ENCODE results near the gene GNAI3.

Gene GNAI3

DNA sequence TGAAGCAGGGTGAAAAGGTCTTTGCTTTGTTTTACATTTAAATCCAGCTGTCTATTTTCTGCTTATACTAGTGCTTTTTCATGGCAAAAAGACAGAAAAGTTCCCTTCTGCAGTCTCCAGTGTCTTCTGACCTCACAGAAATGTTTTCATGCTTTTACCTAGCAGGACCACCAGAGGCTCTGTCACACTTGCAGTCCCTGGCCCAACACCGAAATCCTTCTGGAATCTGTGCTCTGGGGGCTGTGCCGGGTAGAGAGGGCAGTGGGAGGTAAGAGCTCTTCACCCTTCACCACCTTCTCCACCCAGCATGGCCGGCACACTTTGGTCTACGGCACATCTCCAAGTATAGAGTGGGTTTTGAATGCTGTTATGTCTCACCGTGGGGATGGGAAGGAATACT, 50.2 kb downstream of the GNAI3 start:
- DNase-seq: no peak

DNA sequence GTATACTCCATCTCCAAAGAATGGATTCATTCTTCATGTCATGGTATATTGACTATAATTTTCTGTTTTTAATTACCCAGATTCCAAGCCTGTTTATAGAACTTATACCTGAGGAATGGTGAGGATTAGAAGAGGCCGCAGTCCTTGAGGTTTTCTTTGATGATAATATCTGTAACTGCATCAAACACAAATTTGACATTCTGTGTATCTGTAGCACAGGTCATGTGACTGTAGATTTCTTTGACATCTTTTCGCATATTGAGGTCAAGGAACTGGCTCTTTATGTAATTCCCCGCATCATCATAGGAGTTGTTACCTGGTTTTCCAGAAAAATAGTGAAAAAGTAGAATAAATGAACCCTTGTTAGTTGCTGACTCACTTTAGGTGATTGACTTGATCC, 54.8 kb downstream of the GNAI3 start:
- DNase-seq: no peak

DNA sequence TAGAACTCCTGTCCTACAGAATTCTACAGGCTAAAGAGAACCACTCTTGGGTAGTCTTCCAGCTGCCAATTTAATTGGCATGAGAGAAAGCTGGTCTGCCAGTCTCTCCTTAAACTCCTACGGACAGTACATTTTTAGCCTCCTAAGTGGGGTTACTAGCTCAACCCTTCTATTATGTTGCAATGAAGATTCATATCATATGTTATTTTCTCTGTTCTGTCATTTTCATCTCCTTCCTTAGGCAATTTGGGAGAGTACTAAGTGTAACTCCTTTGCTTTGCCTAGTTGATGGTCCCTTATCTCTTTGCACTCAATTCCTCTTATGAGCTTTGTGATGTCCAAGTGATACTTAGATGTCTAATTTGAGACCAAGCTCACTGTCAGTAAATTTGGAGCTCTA, 57.0 kb downstream of the GNAI3 start:
- no peak for DNase-seq

DNA sequence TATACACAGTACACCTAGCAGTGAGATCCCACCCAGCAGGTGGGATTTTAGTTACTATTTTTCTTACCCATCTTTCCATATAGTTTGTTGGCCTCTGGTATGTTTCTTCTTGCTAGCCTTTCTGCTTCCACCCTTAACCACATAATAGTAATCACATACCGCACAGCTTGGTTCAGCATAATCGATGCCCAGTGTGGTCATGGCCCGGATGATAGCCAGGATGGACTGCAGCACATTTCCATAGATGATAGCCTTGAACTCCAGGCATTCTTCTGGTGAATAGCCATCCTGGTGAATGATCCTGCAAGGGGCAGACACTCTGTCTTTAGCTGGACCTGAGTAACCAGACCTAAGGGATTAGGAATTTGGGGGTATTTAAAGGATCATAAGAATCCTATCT, 61.5 kb downstream of the GNAI3 start:
- DNase-seq: no peak

DNA sequence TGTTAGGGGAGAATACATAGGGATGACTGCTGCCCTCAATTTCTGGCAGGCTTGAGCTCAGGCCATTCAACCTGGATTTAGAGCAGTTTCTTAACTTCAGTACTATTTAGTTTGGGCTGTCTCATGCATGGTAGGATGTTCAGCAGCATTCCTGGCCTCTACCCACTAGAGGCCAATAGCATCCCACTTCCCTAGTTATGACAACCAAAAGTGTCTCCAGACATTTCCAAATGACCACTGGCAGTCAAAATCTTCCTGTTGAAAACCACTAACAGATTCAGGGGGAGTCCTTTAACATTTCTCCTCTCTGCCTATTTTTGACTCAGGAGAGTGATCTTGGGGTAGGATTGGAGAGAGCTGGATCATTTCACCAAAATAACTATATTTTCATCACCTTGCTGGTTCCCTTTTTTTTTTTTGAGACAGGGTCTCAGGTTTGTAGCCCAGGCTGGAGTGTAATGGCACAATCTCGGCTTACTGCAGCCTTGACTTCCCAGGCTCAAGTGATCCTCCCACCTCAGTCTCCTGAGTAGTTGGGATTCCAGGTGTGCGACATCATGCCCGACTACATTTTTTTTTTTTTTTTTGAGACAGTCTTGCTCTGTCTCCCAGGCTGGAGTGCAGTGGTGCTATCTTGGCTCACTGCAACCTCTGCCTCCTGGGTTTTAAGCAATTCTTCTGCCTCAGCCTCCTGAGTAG, 62.3 kb downstream of the GNAI3 start:
- no peak for DNase-seq

DNA sequence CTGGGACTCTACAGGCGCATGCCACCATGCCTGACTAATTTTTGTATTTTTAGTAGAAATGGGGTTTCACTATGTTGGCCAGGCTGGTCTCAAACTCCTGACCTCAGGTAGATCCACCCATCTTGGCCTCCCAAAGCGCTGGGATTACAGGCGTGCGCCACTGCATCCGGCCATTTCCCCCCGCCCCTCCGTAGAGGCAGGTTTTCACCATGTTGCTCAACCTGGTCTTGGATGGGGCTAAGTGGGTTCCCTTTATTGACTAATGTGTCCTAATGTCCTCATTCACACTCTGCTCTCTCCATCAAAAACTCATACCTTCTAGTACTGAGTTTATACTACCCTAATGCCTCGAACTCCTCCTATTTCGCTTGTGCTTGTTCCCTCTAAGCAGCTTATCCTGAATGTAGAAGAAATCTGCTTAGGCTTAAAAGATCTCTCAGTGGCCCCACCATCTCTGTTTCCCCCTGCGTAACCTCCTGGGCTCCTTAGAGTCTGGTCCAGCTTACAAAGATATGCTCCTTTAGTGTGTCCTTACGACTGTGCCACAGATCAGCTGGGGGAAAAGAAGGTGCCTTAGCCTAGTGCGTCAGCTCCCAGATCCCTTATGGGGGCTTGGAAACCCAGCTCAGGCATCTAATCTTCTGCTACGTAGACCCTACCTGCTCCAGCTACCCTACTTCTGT, 63.0 kb downstream of the GNAI3 start:
- no peak for DNase-seq

DNA sequence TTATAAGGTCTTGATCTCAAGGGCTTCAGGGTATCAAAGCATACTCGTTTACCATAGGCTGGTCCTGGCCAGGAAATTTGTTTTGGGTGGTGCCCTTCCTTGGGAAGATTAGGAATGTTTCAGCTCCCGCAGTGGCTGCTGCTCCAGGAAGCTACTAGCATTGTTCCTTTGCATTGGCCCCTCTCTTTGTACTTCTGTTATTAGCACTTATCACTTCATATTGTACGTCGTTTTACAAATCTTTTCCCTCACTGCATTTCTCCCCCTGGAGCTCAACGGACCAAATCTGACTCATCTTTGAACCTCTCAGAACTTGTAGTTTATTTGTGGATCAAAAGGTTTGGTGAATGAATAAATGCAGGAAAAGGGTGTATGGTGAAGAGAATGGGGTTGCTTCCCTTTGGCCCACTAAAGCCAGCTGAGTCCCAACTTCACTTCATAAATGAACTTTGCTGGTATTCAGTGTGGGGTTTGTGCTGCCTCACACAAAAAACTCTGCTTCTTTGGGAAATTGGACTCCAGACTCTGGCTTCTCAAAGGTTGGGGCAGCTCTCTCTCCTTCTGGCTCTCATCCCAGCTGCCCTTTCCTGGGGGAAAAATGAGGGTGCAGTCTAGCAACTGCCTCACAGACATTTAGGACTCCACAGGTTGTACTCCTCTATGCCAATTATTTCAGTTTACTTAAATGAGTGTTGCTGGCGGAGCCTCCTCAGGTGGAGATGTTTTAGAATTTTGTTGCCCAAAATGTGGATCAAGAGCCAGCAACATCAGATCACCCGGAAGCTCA, 65.1 kb downstream of the GNAI3 start:
- DNase-seq: no peak

DNA sequence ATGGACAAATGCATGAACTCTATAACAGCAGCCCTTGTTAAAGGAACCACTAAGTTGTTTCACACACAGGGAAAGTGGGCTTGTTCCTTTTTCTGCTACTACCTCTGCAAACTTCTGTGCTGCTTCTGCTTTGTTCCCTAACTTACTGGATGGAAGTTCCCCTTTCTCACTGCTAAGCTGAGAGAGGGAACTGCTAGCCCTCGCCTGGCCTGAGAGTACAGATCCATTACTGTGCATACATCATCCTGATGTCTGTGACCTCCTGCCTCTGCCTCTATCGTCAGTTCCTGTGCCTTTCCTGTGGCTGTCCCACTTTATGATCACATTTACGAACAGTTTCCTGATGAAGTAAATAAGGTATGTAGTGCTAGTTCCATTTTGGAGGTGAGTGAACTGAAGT, 67.5 kb downstream of the GNAI3 start:
- DNase-seq: no peak

DNA sequence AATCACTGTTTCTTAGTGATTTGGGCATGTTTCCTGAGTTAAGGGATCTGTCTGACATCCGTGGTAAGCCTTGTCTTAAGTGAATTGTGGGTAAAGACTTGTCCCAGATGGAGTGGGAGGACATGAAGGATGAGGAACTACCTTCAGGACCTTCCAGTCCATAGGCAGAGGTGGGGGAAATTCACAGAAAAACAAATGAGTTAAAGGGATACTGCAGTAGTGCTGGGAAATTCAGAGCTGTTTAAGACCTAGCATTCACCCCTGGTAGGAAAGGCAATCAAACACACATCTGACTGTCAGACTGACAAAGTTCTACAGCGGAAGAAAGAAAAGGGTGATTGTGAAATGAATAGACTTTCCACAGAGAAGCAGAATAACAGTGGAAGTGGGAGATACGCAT, 68.0 kb downstream of the GNAI3 start:
- no peak for DNase-seq

DNA sequence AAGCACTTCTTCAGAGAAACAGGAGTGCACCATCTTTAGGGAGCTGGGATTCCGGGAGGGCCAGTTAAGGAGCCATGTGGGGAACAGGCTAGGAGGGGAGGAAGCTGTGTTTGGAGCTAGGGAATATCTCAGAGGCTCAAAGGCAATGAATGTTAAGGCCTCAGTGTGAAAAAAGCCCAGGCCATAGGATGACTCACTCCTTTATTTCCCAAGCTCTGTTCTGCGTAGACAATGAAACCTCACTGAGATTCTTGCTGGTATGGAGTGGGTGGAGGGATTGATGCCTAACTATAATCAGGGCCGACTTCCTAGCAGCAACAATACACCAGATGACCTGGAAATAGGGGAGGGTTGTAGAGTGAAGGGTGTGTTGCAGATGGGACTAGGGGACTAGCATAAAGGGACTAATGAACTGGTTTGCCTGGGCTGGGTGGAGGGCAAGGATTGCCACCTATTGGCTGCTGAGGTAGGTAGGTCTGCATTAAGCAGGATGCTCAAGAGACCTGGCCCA, 68.9 kb downstream of the GNAI3 start:
- DNase-seq: no peak

DNA sequence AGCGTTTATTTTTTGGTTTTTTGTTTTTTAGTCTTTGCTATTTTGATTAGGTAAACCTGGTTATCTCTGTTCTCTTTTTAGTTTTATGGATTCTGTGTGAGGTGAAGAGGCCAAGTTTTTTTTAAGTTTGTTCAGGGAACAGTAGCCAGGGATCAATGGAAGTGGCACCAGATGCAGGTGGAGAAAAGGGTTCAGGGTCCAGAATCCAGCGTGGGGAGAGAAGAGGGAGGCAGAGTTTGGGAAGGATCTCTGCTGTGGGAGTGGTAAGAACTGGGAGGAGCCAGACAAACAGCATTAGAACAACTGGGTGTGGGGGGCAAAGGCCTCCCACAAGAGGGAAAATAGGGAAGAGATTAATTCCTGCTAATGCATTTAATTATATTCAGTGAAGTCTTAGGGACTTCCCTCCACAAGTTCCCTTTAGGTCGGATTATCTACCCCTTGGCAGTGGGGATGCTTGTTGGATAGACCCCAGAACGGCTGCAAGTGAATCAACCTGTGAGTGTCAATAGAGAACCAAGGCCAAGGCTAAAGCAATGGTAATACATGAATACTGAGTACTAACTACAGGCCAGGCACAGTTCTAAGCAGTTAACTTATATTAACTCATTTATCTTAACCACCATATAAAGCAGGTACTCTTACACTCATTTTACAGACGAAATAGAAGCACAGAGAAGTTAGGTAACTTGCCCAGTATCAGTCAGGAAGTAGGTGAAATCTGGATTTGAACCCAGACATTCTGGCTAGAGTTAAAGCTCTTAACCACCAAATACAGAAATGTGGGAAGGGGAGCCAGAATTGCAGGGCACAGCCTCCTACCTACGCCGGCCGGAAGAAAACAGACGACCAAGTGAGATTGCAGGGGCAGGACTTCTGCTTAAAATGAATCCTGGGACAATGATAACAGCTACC, 70.5 kb downstream of the GNAI3 start:
- no peak for DNase-seq

DNA sequence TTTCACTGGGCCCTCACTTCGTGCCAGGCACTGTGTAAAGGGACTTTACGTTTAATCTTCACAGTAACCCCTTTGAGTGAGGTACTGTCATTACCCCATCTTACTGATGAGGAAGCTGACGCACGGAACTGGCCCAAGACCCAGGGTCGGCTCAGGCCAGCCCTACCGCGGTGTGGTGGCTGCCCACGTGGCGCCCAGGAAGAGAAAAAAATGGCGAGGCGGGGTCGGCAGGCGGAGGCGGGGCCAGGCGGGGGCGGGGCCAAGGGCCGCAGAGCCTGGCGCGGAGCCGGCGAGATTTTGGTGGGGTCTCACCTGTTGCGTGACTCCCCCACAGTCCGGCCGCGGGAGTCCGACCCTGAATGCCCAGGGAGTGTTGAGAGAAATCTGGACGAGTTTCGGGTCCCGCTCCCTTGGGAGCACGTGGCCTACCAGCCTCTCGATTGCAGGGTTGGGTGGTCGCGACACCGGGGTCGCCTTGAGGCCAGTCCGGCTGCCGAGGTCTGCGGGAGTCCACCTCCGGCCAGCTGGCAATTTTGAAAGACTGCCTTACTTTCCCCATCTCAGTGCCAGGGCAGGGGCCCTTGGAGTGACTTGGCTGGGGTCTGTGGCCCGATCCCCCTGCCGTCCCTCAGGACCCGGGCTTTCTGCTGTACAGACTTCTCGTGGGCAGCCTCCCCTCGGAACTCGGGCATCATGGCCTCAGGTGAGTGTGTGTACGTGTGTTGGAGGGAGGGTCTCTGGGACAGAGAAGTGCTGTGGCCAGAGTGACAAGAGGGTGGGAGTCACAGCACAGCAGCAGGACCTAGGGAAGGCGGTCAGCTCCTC, 71.4 kb downstream of the GNAI3 start, which contains the start of the genes AMPD2 and GNAT2:
Gene AMPD2 (plus strand): TSS at position 262 of the 825 bp plus-strand sequence. CDS start 1,339 bp downstream, outside the sequence.
Gene GNAT2 (minus strand): TSS at position 41 of the 825 bp plus-strand sequence. CDS start 6,746 bp downstream, outside the sequence.
- DNase-seq: peak; percentile 90

DNA sequence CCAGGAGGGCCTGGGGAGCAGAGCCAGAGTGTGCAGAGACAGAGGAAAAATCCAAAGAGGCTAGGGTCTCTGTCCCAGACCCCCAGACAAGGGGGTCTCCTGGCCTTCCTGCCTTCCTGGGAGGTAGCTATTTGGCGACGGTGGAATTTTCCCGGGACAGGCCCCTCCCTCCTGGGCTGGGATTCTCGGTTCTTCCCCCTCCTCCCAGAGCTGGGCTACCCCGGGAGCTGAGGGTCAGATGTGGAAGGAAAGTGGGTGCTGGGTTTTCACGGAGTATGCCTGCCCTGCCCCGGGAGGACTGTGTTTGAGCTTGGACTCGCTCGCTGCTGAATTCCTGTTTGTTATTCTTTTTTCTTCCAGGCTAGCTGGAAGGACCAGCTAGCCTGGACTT, 72.0 kb downstream of the GNAI3 start:
- DNase-seq: no peak

DNA sequence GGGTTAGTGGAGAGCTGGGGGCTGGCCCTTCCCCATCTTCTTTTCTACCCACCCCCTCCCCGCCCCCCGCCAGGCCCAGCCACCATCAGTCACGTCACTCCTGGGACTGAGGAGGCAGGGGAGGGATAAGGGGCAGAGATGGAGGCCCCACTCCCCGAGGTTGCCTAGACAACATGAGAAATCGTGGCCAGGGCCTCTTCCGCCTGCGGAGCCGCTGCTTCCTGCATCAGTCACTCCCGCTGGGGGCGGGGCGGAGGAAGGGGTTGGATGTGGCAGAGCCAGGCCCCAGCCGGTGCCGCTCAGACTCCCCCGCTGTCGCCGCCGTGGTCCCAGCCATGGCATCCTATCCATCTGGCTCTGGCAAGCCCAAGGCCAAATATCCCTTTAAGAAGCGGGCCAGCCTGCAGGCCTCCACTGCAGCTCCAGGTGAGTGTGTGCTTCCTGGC, 72.4 kb downstream of the GNAI3 start:
- DNase-seq: peak; percentile 99

DNA sequence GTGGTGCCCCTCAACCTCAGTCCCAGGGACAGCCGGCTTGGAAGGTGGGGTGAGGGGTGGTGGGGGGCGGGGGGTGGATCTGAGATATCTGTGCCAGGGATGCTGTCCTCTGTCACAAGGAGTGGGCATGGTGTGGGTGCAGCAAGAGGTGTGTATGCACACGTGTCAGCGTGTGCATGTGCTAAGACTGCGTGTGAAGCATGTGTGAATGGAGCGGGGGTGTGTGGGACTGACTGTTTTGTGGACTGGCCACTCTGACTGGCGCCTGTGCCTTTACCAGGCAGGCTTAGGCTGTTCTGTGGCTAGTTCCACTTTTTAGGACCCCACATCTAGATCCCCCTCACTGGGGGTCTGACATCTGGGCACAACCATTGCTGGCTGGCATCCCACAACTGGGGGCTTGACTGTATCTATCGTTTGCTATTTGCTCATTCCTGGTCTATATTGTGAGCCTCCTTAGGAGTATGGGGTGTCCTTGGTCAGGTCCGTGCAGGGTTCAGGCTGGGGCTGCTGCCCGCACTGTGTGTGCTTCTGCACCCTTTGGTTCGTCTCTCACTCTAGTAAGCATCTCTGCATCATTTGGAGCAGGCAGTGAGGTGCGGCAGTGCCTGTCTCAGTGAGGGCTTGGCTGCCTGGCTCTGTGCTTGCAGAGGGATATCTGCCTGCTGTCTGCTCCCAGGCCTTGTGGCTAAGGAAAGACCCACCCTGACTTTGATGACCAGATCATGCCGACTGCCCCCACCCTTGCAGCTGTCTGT, 73.1 kb downstream of the GNAI3 start:
- DNase-seq: no peak

DNA sequence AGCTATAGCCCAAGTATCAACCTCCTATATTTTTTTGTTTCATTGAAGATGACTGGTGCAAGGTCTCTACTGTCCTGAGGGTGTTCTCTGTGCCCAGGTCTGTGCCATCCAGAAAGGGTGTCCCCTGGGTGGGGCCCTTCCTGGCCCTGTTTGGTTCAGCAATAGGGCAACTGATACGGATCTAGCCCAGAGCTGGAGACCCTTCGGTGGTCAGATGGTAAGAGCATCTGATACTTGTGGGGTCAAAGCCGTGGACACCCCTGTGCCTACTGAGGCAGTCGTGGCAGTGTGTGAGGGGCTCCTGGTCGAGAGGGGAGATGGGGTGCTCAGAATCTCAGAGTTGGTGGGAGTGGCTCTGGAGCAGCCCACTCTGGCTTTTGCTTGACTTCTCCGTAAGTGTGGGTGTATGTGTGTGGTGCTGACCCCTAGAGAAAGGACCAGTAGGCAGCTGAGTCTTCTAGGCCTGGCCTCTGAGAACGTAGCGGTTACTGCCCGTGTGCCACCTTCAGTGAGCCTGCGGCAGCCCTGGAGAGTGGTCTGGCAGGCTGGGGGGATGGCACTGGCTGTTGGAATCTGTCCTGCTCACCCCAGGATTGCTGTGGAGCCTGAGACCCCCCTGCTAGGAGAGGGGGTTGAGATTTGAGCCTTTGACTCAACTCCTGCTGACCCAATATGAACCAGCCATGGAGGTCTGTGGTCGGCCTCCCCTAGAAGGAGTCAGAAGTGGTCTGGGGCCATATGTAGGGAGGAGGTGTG, 73.9 kb downstream of the GNAI3 start:
- DNase-seq: no peak

DNA sequence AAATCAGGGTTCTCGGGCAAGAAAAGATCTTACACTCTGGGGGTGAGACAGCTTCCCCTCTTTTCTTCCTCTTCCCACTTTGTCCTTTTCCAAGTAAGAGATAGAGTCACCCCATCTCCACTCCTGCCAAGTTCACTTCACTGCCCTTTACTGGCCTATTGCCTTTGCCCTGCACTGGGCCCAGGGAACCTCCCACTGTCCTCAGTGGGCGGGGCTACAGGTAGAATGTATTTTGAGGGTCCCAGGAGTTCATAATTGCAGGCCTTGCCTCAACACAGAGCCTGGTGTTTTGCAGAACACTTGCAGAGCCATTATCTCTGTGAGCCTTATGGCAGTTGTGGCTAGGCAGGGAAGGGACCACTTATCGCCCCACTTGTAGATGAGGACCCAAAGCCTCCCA, 74.5 kb downstream of the GNAI3 start:
- no peak for DNase-seq

DNA sequence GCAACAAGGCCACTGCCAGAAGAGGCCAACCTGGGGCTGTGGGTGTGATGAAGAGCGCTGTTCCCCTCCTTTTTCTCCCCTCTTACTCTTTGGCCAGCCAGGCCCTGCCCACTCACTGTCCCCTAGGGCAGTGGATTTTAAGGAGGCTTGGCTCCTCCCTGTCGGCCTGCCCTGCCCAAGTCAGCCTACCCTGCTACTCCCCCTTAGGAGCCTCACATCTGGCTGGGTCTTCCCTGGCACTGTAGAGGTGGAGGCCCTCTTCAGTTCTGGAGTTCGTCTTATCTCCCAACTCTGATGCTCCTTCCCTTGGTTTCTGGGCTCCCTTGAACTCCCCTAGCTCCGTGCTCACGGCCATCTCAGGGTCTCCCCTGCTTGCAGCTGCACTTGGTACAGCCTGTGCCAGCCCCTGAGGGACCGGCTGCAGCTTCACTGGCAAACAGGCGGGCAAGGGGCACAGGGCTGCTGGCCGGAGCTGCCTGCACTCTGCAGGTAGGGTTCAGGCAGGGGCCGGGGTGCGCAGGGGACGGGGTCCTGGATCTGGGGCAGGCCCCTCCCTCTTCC, 75.3 kb downstream of the GNAI3 start:
- DNase-seq: no peak

DNA sequence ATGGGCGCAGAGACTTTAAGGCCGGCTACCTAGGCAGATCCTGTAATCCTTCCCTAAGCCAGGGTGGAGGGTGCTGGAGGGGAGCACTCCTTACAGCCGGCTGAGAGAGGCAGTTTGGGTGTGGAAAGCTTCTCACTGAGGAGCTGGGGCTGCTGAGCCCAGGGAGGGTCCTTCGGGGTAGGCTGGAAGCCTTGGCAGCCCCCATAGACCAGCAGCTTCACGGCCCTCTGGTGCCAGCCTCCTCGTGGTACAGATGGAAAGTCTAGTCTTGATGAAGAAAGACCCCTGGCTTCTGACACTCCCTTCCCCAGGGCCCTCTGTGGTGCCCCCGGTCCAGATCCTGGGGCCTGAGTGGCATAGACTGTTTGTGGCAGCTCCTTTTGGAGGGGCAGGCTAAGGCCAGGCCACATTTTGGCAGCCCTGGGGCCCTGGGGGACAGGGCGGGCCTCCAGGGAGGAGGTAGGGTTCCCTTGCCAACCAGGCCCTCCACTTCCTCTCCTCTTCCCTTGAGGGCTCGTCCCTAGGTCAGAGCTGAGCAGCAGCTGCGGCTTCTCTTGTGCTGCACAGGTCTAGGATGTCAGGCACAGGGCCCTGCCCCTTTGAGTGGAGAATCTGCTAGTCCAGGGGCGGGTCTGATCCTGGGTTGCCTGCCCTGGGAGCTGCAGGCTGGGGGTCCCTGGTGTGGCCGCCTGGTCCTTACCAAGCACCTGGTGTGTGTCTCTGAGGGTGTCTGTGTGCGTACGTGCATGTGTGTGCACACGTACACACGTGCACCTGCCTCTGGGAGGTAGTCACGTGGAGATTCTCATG, 76.0 kb downstream of the GNAI3 start:
- DNase-seq: no peak

Measured in activated effector memory CD4-positive, alpha-beta T cell treated with anti-CD3 and anti-CD28 coated beads, Interleukin-2, amount 50 U/mL, for 16 hours (primary cell).